ENCODE results near the gene MYLIP. TPM values are rescaled to one million over a fixed set of nuclear protein-coding genes. Genes with fewer than 3 reads are reported as not detected.

Gene MYLIP
- total and polyA plus RNA-seq, 8 donors = 6.6 to 20.2 (median 12.0) TPM

GRCh38 chr6:16130437-16130891 lies 1.6 kb downstream of the MYLIP start:
- Histone ChIP-seq H3K36me3 (no peaks in the 10 kb centered on the region), H3K9me3 (no peaks in the 10 kb centered on the region), H3K27me3 (no peaks in the 10 kb centered on the region), H3K27ac (peak overlapping the region; percentile 88 to 98 (median 94)), H3K4me1 (peaks cover 28 to 31% (median 31%) of the 10 kb centered on the region in 3 donors), H3K4me3 (peak overlapping the region; percentile 10 to 98 (median 74))
- ATAC-seq (peak in 1 of 4 donors; percentile 2), DNase-seq (peak in 1 of 6 donors; percentile 40), FAIRE-seq (no peak)
- TF ChIP-seq, protein P1, sequence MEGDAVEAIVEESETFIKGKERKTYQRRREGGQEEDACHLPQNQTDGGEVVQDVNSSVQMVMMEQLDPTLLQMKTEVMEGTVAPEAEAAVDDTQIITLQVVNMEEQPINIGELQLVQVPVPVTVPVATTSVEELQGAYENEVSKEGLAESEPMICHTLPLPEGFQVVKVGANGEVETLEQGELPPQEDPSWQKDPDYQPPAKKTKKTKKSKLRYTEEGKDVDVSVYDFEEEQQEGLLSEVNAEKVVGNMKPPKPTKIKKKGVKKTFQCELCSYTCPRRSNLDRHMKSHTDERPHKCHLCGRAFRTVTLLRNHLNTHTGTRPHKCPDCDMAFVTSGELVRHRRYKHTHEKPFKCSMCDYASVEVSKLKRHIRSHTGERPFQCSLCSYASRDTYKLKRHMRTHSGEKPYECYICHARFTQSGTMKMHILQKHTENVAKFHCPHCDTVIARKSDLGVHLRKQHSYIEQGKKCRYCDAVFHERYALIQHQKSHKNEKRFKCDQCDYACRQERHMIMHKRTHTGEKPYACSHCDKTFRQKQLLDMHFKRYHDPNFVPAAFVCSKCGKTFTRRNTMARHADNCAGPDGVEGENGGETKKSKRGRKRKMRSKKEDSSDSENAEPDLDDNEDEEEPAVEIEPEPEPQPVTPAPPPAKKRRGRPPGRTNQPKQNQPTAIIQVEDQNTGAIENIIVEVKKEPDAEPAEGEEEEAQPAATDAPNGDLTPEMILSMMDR (IDR thresholded peaks at IDR 0.05) = no peak
- 1 to 2% methylated on average over 8 of the region's 8 CpGs for WGBS, 2 donors
- intact Hi-C loops (cut with DNase I) = loop anchor here in 1 of 3 donors (10.0 kb wide), 1 partner anchor 54 kb away; no protein-coding TSS in a partner anchor

DNA sequence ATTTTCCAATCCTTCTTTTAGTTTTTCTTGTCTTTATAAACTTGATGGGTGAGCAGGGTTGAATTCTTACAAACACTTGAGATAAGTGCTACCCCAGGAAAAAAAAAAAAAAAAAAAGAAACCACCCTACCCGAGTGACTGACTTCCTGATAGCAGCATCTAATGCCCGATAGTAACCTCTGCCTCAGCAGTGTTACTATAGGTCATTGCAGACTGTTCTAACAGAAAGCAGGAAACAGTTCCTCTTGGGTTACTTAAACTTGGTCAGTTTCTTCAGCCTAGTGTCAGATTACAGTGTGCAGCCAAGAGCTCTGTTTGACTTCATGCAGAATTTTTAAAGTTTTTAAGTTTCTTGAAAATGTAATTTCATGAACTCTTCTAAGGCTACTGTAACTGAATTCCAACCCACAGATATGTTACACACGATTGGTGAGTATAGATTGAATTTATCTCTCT lies 2.1 kb downstream of the MYLIP start:
- H3K27ac ChIP-seq = peak overlapping the region; percentile 88 to 98 (median 94)
- H3K36me3 ChIP-seq = no peaks in the 10 kb centered on the region
- no peaks in the 10 kb centered on the region for H3K27me3 ChIP-seq
- ATAC-seq (peak; percentile 48 to 77 (median 68)), DNase-seq (peak in 3 of 6 donors; percentile 39 to 73 (median 63)), FAIRE-seq (peak; percentile 90)
- WGBS, 2 donors = 1% methylated on average over 3 of the region's 3 CpGs
- TF ChIP-seq, protein P1 (IDR thresholded peaks at IDR 0.05) = no peak
- H3K4me3 ChIP-seq = peak overlapping the region; percentile 10 to 98 (median 74)
- peaks cover 29 to 36% (median 36%) of the 10 kb centered on the region in 3 donors for H3K4me1 ChIP-seq
- intact Hi-C loops (cut with DNase I) = loop anchor here in 1 of 3 donors (10.0 kb wide), 1 partner anchor 54 kb away; no protein-coding TSS in a partner anchor
- no peaks in the 10 kb centered on the region for H3K9me3 ChIP-seq

DNA sequence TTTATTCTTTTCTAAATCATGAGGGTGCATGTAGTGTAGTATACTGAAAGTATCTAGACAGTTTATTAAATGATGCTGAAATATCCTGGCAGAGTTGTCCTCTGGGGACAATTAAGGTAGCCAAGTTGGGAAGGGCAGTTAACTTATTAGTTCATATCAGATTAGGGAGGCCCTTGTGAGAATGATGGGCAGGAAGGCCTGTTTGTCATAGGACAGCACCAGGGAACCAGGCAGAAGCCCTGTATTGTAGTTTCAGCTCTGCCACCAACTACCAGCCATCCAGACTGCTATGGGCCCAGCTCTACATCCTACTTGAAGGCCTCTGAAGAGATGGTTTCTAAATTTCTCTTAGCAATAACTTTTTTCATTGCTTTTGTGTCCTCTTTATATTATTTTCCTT lies 4.0 kb downstream of the MYLIP start:
- intact Hi-C loops (cut with DNase I) = loop anchor here in 1 of 3 donors (10.0 kb wide), 1 partner anchor 52 kb away; no protein-coding TSS in a partner anchor
- Histone ChIP-seq H3K36me3 (no peaks in the 10 kb centered on the region), H3K27me3 (no peaks in the 10 kb centered on the region), H3K9me3 (no peaks in the 10 kb centered on the region), H3K27ac (no peak overlapping the region), H3K4me3 (peak overlapping the region in 1 of 4 donors; percentile 97), H3K4me1 (peaks cover 36 to 54% (median 53%) of the 10 kb centered on the region in 3 donors)
- DNase-seq (no peak), FAIRE-seq (no peak), ATAC-seq (no peak)
- TF ChIP-seq, protein P1 (IDR thresholded peaks at IDR 0.05) = no peak

- FAIRE-seq (no peak), ATAC-seq (no peak), DNase-seq (no peak)
- no peak overlapping the region for H3K27ac ChIP-seq
- TF ChIP-seq, protein P1 (IDR thresholded peaks at IDR 0.05) = no peak
- H3K27me3 ChIP-seq = no peaks in the 10 kb centered on the region
- intact Hi-C loops (cut with DNase I) = loop anchor here in 1 of 3 donors (10.0 kb wide), 1 partner anchor 50 kb away; no protein-coding TSS in a partner anchor
- H3K9me3 ChIP-seq = no peaks in the 10 kb centered on the region
- H3K4me1 ChIP-seq = peaks cover 42 to 66% (median 64%) of the 10 kb centered on the region in 3 donors
- 15 to 17% methylated on average over 1 of the region's 1 CpG for WGBS, 2 donors
- no peaks in the 10 kb centered on the region for H3K36me3 ChIP-seq
- H3K4me3 ChIP-seq = no peak overlapping the region
These were observed 5.5 kb downstream of the MYLIP start for GRCh38 chr6:16134430-16134829.

GRCh38 chr6:16135066-16135465 lies 6.2 kb downstream of the MYLIP start:
- FAIRE-seq (no peak), ATAC-seq (no peak), DNase-seq (no peak)
- Histone ChIP-seq H3K27ac (peak overlapping the region in 1 of 4 donors; percentile 13), H3K27me3 (no peaks in the 10 kb centered on the region), H3K4me3 (no peak overlapping the region), H3K9me3 (no peaks in the 10 kb centered on the region), H3K36me3 (no peaks in the 10 kb centered on the region), H3K4me1 (peaks cover 42 to 70% (median 64%) of the 10 kb centered on the region in 3 donors)
- TF ChIP-seq, protein P1 (IDR thresholded peaks at IDR 0.05) = no peak
- intact Hi-C loops (cut with DNase I) = loop anchor here in 1 of 3 donors (10.0 kb wide), 1 partner anchor 50 kb away; no protein-coding TSS in a partner anchor

Measured in pancreas (tissue), 10 donors.